NCI-H524 (cell line): ENCODE data around the gene IGIP.
"Not testable (repeated sequence)": the region's sequence is repeated elsewhere in the genome, so short reads cannot be mapped to it uniquely, and the experiment has no call there.

Source experiments
- DNase-seq, 2 experiments: peaks; one replicate each; lab custom pipeline; 2025; lab: John Stamatoyannopoulos, UW

The IGIP gene

GRCh38 chr5:140141241-140141640, 15.5 kb downstream of the IGIP start:
- DNase-seq = no peak

- DNase-seq = no peak
Measured at GRCh38 chr5:140142246-140142645, 16.5 kb downstream of the IGIP start.

- DNase-seq = no peak
Measured at GRCh38 chr5:140142856-140143255, 17.1 kb downstream of the IGIP start.

GRCh38 chr5:140143521-140144258, 18.0 kb downstream of the IGIP start:
- no peak for DNase-seq

- DNase-seq = no peak
Measured at GRCh38 chr5:140145256-140145655, 19.5 kb downstream of the IGIP start.

GRCh38 chr5:140145818-140146522, 20.2 kb downstream of the IGIP start:
- peak in 1 of 2 experiments; percentile 45 for DNase-seq

- no peak for DNase-seq
Measured at GRCh38 chr5:140146523-140146842, 20.7 kb downstream of the IGIP start.

GRCh38 chr5:140147460-140147859, 21.7 kb downstream of the IGIP start:
- DNase-seq = no peak

GRCh38 chr5:140148508-140148907, 22.8 kb downstream of the IGIP start:
- peak in 1 of 2 experiments; percentile 27 for DNase-seq

GRCh38 chr5:140150201-140150600, 24.5 kb downstream of the IGIP start:
- DNase-seq = peak; percentile 11 to 66

GRCh38 chr5:140151144-140152021, 25.6 kb downstream of the IGIP start:
- no peak for DNase-seq

- no peak for DNase-seq
Measured at GRCh38 chr5:140152022-140152999, 26.6 kb downstream of the IGIP start.

- DNase-seq = no peak
Measured at GRCh38 chr5:140153255-140153654, 27.5 kb downstream of the IGIP start.

- no peak for DNase-seq
Measured at GRCh38 chr5:140153905-140154304, 28.2 kb downstream of the IGIP start.

GRCh38 chr5:140154710-140155381, 29.1 kb downstream of the IGIP start:
- not testable (repeated sequence) for DNase-seq

GRCh38 chr5:140157032-140157781, 31.5 kb downstream of the IGIP start:
- peak; percentile 63 to 72 for DNase-seq

GRCh38 chr5:140159014-140159927, 33.5 kb downstream of the IGIP start:
- no peak for DNase-seq

GRCh38 chr5:140162275-140162674, 36.5 kb downstream of the IGIP start:
- no peak for DNase-seq

GRCh38 chr5:140162781-140163180, 37.0 kb downstream of the IGIP start:
- DNase-seq = no peak
